Measurements from ENCODE around the gene CBLIF. TPM values are rescaled to one million over a fixed set of nuclear protein-coding genes. Genes with fewer than 3 reads are reported as not detected.
"Not testable (repeated sequence)": the region's sequence is repeated elsewhere in the genome, so short reads cannot be mapped to it uniquely, and the experiment has no call there.

The CBLIF gene
- 11.2 and 54.6 TPM in 2 replicates for total RNA-seq (ENCODE audit: low replicate concordance)
- long read RNA-seq, transcript GIF-201 (9 exons, 1,518 nt) = major isoform, 49 of 67 reads
- long read RNA-seq, partial matches to known transcripts = 5 of 67 reads
- long read RNA-seq, other reads (novel, unspliced or antisense) = 13 of 67 reads

DNA sequence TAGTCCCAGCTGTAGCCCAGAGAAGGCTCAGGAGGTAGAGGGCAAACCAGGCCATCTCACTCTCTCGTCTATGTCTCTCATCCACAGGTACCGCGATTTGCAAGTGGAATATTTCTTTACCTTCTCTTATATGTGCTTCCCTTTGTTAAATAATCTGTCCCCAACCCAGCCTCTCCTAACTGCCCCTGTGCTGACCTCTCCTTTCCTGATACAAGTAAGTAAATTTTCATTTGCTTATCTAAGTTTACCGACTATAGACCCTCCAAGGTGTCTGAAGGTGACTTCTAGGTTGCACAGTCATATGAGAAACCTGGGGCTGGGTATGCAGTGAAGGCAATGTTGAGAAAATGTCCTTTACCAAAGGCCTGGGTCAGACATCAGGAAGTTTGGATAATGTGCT, at the start of gene CBLIF:
CBLIF (minus strand) TSS at position 101 of the 400 bp plus-strand sequence; CDS start at position 55, 46 bp downstream.
- no peak within 1 kb of the TSS for H3K4me3 Mint-ChIP-seq
- H3K27me3 Mint-ChIP-seq = peaks cover 3% of the 10 kb centered on the region
- H3K4me1 Mint-ChIP-seq (ENCODE audit: unreplicated experiment) = peaks cover 4% of the 10 kb centered on the region
- H3K27ac Mint-ChIP-seq = peak within 1 kb of the TSS; percentile 15
- no peaks in the 10 kb centered on the region for H3K36me3 Mint-ChIP-seq
- H3K9me3 Mint-ChIP-seq = no peaks in the 10 kb centered on the region
- no peak for DNase-seq (ENCODE audit: extremely low spot score, unreplicated experiment)
- TF ChIP-seq, protein P1, sequence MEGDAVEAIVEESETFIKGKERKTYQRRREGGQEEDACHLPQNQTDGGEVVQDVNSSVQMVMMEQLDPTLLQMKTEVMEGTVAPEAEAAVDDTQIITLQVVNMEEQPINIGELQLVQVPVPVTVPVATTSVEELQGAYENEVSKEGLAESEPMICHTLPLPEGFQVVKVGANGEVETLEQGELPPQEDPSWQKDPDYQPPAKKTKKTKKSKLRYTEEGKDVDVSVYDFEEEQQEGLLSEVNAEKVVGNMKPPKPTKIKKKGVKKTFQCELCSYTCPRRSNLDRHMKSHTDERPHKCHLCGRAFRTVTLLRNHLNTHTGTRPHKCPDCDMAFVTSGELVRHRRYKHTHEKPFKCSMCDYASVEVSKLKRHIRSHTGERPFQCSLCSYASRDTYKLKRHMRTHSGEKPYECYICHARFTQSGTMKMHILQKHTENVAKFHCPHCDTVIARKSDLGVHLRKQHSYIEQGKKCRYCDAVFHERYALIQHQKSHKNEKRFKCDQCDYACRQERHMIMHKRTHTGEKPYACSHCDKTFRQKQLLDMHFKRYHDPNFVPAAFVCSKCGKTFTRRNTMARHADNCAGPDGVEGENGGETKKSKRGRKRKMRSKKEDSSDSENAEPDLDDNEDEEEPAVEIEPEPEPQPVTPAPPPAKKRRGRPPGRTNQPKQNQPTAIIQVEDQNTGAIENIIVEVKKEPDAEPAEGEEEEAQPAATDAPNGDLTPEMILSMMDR (conservative IDR thresholded peaks at IDR 0.05) = no peak

DNA sequence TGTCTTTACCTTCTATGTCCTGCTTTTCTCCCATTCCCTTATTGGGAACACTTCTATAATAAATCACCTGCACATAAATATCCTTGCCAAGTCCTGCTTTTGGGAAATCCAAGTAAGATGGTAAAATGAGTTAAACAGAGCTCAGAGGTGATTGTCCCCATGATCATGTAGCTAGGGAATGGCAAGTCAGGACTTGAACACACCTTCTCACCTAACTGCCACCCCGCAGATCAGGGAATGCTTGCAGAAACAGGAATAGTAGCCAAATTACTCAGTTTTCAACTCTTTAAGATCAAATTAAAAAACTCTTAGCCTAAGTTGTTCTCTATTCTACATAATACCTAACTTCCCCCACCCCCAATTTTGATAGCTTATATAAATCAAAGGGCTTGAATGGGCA, 49.3 kb upstream of the CBLIF start:
- no peaks in the 10 kb centered on the region for H3K27me3 Mint-ChIP-seq
- TF ChIP-seq, protein P1 (conservative IDR thresholded peaks at IDR 0.05) = no peak
- DNase-seq (ENCODE audit: extremely low spot score, unreplicated experiment) = no peak
- no peak overlapping the region for H3K27ac Mint-ChIP-seq
- H3K4me1 Mint-ChIP-seq (ENCODE audit: unreplicated experiment) = no peaks in the 10 kb centered on the region
- H3K4me3 Mint-ChIP-seq = no peak overlapping the region
- H3K36me3 Mint-ChIP-seq = no peaks in the 10 kb centered on the region
- H3K9me3 Mint-ChIP-seq = peaks cover 4% of the 10 kb centered on the region

DNA sequence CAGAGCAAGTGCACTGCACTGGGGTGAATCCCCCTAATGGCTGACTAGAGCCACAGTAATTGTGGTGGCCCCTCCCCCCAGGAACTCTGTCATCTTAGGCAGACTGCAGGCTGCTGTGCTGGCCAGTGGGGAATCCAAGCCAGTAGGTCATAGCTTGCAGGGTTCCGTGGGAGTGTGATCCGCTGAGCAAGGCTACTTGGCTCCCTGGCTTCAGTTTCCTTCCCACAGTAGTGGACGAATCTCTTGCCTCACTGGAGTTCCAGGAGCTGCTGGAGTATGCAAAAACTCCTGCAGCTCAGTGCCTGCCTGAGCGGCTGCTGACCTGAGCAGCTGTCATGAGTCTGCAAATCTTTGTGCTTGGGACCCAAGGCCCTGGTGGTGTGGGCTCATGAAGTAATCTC, 46.5 kb upstream of the CBLIF start:
- peaks cover 4% of the 10 kb centered on the region for H3K9me3 Mint-ChIP-seq
- TF ChIP-seq, protein P1 (conservative IDR thresholded peaks at IDR 0.05) = no peak
- H3K4me3 Mint-ChIP-seq = no peak overlapping the region
- H3K27ac Mint-ChIP-seq = no peak overlapping the region
- H3K4me1 Mint-ChIP-seq (ENCODE audit: unreplicated experiment) = no peaks in the 10 kb centered on the region
- DNase-seq (ENCODE audit: extremely low spot score, unreplicated experiment) = no peak
- H3K27me3 Mint-ChIP-seq = no peaks in the 10 kb centered on the region
- no peaks in the 10 kb centered on the region for H3K36me3 Mint-ChIP-seq

DNA sequence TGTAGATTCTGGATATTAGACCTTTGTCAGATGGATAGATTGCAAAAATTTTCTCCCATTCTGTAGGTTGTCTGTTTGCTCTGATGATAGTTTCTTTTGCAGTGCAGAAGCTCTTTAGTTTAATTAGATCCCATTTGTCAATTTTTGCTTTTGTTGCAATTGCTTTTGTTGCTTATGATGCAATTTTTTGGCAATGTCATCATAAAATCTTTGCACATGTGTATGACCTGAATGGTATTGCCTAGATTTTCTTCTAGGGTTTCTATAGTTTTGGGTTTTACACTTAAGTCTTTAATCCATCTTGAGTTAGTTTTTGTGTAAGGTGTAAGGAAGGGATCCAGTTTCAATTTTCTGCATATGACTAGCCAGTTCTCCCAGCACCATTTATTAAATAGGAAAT, 41.9 kb upstream of the CBLIF start:
- not testable (repeated sequence) for H3K4me3 Mint-ChIP-seq; H3K4me1 Mint-ChIP-seq (ENCODE audit: unreplicated experiment); H3K27me3 Mint-ChIP-seq; H3K36me3 Mint-ChIP-seq; H3K9me3 Mint-ChIP-seq; DNase-seq (ENCODE audit: extremely low spot score, unreplicated experiment); H3K27ac Mint-ChIP-seq

DNA sequence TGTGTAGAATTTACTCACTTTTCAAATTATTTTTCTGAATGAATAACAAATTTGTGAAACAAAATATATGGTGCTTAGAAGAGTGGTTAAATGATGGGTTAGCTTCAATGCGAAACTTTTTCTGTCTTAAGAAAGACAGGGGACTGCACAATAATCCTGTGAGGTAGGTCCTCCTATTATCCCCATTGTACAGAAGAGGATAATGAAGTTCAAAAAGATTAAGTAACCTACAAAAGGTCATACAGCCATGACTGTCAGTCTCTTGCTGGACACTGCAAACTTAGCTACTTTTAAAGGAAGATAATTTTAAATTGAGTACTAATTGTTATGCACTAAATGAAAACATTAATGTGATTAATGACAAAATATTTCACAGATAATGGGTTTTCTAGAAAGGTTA, 38.3 kb upstream of the CBLIF start:
- H3K36me3 Mint-ChIP-seq = no peaks in the 10 kb centered on the region
- TF ChIP-seq, protein P1 (conservative IDR thresholded peaks at IDR 0.05) = no peak
- no peaks in the 10 kb centered on the region for H3K9me3 Mint-ChIP-seq
- no peak for DNase-seq (ENCODE audit: extremely low spot score, unreplicated experiment)
- H3K27me3 Mint-ChIP-seq = no peaks in the 10 kb centered on the region
- no peaks in the 10 kb centered on the region for H3K4me1 Mint-ChIP-seq (ENCODE audit: unreplicated experiment)
- no peak overlapping the region for H3K4me3 Mint-ChIP-seq
- H3K27ac Mint-ChIP-seq = no peak overlapping the region

- no peak overlapping the region for H3K27ac Mint-ChIP-seq
- no peaks in the 10 kb centered on the region for H3K27me3 Mint-ChIP-seq
- TF ChIP-seq, protein P1 (conservative IDR thresholded peaks at IDR 0.05) = no peak
- DNase-seq (ENCODE audit: extremely low spot score, unreplicated experiment) = no peak
- H3K9me3 Mint-ChIP-seq = no peaks in the 10 kb centered on the region
- H3K4me3 Mint-ChIP-seq = no peak overlapping the region
- no peaks in the 10 kb centered on the region for H3K36me3 Mint-ChIP-seq
- H3K4me1 Mint-ChIP-seq (ENCODE audit: unreplicated experiment) = no peaks in the 10 kb centered on the region
These were observed 34.3 kb upstream of the CBLIF start for GRCh38 chr11:59879567-59879966.

Data from type B pancreatic cell (in vitro differentiated cells).